GM19099 (cell line): Measurements from ENCODE around the gene STIM1.

Source experiments
- POLR2A ChIP-seq: IDR thresholded peaks from 3 replicates; pipeline ENCODE4 v1.6.1; 2011; ENCODE audit warnings: low read depth; ENCODE audit not compliant: insufficient read length; ENCODE audit errors: extremely low read depth

The STIM1 gene

GRCh38 chr11:3956748-3957147 lies 101.3 kb downstream of the STIM1 start:
- TF ChIP-seq POLR2A, result no peak

GRCh38 chr11:3957437-3957836 lies 102.0 kb downstream of the STIM1 start:
- no peak for TF ChIP-seq POLR2A

DNA sequence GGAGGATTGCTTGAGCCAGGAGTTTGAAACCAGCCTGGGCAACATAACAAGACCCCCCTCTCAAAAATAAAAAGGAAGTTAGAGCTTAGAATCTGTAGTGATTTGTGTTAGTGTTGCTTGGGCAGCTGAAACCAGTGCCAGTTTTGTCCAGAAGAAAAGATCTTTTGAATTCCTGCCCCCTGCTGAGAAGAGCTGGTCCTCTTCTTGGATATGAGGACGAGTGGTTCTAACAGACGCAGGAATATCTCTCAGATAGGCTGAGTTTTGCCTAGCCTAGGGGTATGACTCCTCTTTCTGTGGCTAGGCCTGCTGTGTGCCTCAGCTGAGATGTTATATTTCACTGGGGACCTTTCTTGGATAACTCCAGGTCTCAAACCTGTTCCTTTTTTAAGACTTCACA lies 102.8 kb downstream of the STIM1 start:
- TF ChIP-seq POLR2A, result no peak

DNA sequence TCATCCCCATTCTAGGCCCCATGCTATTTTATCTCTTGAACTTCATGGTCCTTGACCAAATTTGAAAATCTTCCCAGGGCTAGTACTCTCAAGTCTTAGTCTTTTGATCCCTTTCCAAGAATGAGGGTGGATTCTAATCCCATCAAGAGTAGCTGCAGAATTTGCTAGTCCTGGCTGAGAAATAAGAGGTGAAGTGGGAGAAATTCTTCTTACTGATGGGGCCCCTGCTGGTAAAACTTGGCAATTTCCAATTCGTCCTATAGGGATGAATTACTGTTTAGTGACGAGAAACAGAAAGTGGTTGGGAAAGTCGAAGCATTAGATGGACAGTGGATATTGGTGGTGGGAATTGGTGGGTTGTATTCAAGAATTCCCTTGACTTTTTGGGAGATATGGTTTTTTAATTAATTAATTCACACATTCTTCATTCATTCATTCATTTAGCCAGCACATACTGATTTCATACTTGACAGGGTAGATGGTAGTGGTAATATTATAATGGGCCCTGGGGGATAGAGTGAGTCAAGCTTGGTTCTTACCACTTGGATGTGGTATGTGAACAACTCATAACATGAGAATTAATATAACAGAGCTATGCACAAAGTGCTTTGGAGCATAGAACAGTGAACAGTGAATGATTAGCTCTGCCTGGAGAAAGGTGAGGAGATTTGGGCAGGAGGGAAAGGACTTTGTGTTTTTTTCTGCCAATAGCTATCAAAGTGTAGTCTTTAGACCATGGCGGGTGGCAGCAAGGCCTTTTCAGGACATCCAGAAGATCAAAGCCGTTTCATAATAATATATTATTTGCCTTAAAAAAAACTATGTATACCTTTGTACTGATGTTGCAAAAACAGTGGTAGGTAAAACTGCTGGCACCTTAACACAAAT lies 103.8 kb downstream of the STIM1 start:
- no peak for TF ChIP-seq POLR2A

- TF ChIP-seq POLR2A, result no peak
Measured at GRCh38 chr11:3959903-3960265, 104.4 kb downstream of the STIM1 start.

DNA sequence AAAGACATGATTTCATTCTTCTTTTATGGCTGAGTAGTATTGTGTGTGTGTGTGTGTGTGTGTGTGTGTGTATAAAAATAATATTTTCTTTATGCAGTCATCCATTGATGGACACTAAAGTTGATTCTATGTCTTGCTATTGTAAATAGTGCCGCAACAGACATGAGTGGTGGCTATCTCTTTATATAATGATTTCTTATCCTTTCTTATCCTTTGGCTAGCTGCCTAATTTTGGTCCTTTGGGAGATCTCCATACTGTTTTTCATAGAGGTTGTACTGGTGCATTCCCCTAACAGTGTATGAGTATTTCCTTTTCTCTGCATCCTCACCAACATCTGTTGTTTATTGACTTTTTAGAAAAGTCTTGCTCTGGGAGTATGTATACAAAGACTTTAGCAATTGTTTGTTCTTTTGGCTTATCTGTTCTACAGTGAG lies 107.0 kb downstream of the STIM1 start:
- TF ChIP-seq POLR2A, result no peak

GRCh38 chr11:3964056-3964455 lies 108.6 kb downstream of the STIM1 start:
- TF ChIP-seq POLR2A, result no peak

DNA sequence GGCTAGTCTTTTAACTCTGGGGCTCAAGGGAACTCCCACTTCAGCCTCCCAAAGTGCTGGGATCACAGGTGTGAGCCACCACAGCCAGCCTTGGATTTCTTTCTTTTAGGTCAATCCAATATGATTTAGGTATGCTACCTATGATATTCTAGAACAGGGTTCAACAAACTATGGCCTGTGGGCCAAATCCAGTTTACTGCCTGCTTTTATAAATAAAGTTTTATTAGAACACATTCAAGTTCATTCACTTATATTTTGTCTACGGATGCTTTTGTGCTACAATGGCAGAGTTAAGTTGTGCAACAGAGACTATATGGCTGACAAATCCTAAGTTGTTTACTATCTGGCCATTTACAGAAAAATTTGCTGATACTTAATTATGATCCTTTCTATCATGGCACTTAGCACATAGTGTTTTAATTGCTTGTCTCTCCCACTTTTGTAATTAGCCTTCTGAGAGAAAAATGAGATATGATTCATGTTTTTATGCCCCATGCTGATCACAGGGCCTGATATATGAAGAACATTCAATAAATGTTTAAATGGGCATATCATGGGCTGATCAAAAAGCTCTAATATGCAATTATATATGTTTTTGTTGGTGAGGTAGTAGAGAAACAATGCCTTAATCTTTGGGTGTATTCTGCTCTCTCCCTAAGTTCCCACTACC lies 109.6 kb downstream of the STIM1 start:
- TF ChIP-seq POLR2A, result no peak

GRCh38 chr11:3967695-3968094 lies 112.2 kb downstream of the STIM1 start:
- TF ChIP-seq POLR2A, result no peak

DNA sequence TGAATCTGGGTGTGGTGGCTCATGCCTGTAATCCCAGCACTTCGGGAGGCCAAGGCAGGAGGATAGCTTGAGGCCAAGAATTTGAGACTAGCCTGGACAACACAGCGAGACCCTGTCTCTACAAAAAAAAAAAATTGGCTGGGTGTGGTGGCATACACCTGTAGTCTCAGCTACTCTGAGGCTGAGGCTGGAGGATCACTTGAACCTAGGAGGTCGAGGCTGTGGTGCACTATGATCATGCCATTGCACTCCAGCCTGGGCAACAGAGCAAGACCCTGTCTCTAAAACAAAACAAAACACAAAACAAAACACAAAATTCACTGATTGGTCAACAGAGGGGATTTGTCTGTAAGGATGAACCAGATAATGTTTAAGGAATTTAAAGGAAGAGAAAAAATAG lies 113.7 kb downstream of the STIM1 start:
- no peak for TF ChIP-seq POLR2A

DNA sequence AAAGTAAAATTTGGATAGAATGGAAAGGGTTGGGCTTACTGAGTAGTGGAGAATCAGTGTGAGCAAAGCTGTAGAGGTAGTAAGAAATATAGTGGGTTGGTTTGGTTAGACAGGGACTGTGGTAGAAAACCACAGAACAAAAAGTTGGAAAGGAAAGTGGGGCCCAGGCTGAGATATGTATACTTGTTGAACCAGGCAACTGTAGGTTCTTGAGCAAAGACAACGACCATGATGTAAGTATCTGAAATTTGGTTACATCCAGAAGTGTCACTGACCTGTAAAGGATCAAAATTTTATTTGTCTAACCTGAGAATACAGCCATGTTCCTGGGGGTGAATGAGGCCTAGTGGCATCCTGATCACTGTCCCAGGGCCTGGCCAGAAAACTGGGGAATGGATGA lies 114.1 kb downstream of the STIM1 start:
- TF ChIP-seq POLR2A, result no peak

DNA sequence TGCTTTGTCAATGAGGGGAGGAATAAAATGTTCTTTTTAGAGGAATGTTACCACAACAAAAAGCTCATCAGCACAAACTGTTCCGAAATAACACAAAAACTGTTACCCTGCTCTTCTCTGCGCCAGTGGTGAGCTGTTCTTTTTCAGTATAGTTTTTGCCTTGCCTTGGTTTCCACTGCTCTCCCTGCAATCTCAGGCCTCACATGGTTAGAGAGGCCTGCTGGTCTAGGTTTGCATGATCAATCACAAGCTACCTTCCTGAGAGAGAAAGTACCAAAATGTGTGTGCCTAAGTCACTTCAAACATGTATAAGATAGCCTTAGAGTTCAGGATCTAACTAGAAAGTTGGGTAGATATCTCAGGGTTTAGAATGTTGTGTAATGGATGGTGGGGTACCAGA lies 114.6 kb downstream of the STIM1 start:
- TF ChIP-seq POLR2A, result no peak

DNA sequence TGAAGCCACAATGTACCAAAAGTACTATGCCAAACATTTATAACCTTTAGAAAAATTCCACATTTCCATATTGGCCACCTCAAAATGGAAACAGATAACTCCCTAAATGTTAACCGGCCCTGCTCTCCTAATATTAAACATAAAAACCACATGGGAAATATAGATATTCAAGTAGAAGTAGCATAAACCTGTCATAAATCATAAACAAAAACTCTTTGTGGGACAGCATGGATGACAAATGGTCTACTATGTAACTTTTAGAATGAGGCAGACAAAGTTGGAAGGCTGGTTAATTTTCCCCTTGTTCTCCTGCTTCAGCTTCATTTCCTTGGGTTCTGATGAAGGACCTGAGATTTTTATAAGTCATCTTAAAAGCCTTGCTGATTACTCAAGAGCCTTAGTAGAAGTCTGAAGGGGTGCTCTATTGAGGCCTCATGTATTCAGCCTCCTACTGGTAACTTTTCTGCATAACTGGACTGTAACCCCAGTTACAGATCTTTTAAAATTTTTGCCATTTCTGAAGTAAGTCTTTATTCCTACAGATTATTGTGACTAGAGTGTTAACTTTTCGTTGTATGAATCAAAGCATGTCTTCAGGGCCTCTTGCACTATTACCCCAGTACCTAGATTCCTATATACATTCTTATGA lies 116.4 kb downstream of the STIM1 start:
- no peak for TF ChIP-seq POLR2A

DNA sequence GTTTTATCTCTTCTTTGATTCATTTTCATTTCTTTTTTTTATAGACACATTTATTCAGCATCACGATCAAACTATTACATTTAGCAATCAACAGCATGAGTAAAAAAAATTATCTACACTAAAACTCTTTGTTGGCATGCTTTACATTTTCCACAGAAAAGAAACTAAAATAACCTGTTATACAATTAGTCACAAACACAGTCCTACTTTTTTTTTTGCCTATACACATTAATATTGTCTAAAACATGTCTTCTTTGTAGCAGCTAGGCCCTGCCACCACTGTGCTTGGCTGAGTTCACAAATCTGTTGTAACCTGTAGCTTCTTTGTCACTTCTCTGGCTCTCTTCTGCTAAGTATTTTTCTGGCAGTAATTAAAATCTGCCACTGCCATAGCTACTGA lies 117.0 kb downstream of the STIM1 start:
- TF ChIP-seq POLR2A, result no peak

GRCh38 chr11:3977078-3977477 lies 121.6 kb downstream of the STIM1 start:
- no peak for TF ChIP-seq POLR2A
